Lower lobe of right lung (tissue), 2 donors: ENCODE results near the gene BDKRB2. TPM values are rescaled to one million over a fixed set of nuclear protein-coding genes. Genes with fewer than 3 reads are reported as not detected.
A peak's percentile ranks its signal among the peaks of the same experiment; 100 is the strongest.

Experiments
- ATAC-seq, 2 donors: fragments of 200-7000 bp; cut with Tn5 transposase; one replicate each; pipeline ENCODE4 v1.9.1; 2020 to 2022; ENCODE audit warnings: mild to moderate bottlenecking in 2 of 2, moderate library complexity in 2 of 2
- DNase-seq: peaks from one replicate; pipeline ENCODE4 v3.0.0-alpha.2; 2020
- H3K27ac ChIP-seq: fragments of 200-600 bp; one replicate; pipeline ENCODE4 v1.8.0; 2022
- H3K27me3 ChIP-seq: fragments of 200-600 bp; one replicate; pipeline ENCODE4 v1.8.0; 2022; ENCODE audit warnings: low read depth
- H3K36me3 ChIP-seq: fragments of 200-600 bp; one replicate; pipeline ENCODE4 v1.8.0; 2022; ENCODE audit warnings: mild to moderate bottlenecking
- H3K4me1 ChIP-seq: fragments of 200-600 bp; one replicate; pipeline ENCODE4 v1.8.0; 2022
- H3K4me3 ChIP-seq: fragments of 200-600 bp; one replicate; pipeline ENCODE4 v1.8.0; 2022; ENCODE audit warnings: mild to moderate bottlenecking
- H3K9me3 ChIP-seq: fragments of 200-600 bp; one replicate; pipeline ENCODE4 v1.8.0; 2022
- intact Hi-C: fragments of 100-400 bp; cut with DNase I; formaldehyde crosslinking; loops from one replicate; pipeline ENCODE4 v1.11.0; 2022
- total RNA-seq: library from RNA; stranded (reverse); fragmentation: NEBNext Ultra II Directional; extraction: Animal tissue kit (Norgen Biotek cat#: 25700); gene quantifications from one replicate; pipeline ENCODE4 v1.2.1, GENCODE V29; 2021
- TF ChIP-seq, protein P1 (sequence below): fragments of 200-600 bp; IDR thresholded peaks from one replicate; pipeline ENCODE4 v1.8.0; 2022; ENCODE audit warnings: antibody characterized with exemption, mild to moderate bottlenecking
- donor health status: DM: no; HTN: yes; CAD: no; lungs with severe emphysema.

Gene BDKRB2
- total RNA-seq, 1 donor from 2014 or later, result 1.3 TPM

DNA sequence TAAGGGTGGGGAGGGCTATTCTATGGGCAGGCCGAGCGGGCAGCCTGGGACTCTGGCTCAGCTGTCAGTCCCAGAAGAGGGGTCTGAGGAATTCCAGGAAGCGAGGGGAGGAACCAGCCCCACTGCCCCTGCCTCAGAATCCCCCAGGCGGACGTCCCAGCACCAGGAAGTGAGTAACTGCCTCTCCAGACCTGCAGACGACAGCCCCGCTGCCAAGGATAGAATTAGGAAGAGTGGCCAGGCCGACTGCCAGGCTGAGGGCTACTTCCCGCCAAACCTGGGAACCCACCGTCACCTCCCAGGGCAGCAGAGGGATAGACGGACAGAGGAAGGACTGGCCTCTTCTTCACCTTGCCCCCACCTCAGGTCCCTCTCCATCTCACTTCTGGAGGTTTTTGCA lies 6.7 kb upstream of the BDKRB2 start:
- intact Hi-C loops, result no loop called here
- Histone ChIP-seq H3K4me1 (peaks cover 21% of the 10 kb centered on the region), H3K36me3 (no peaks in the 10 kb centered on the region), H3K27me3 (no peaks in the 10 kb centered on the region), H3K4me3 (no peak overlapping the region), H3K9me3 (no peaks in the 10 kb centered on the region), H3K27ac (peak overlapping the region; percentile 58)
- ATAC-seq (peak; percentile 16 to 62), DNase-seq (no peak)
- TF ChIP-seq, protein P1, sequence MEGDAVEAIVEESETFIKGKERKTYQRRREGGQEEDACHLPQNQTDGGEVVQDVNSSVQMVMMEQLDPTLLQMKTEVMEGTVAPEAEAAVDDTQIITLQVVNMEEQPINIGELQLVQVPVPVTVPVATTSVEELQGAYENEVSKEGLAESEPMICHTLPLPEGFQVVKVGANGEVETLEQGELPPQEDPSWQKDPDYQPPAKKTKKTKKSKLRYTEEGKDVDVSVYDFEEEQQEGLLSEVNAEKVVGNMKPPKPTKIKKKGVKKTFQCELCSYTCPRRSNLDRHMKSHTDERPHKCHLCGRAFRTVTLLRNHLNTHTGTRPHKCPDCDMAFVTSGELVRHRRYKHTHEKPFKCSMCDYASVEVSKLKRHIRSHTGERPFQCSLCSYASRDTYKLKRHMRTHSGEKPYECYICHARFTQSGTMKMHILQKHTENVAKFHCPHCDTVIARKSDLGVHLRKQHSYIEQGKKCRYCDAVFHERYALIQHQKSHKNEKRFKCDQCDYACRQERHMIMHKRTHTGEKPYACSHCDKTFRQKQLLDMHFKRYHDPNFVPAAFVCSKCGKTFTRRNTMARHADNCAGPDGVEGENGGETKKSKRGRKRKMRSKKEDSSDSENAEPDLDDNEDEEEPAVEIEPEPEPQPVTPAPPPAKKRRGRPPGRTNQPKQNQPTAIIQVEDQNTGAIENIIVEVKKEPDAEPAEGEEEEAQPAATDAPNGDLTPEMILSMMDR, result no peak

DNA sequence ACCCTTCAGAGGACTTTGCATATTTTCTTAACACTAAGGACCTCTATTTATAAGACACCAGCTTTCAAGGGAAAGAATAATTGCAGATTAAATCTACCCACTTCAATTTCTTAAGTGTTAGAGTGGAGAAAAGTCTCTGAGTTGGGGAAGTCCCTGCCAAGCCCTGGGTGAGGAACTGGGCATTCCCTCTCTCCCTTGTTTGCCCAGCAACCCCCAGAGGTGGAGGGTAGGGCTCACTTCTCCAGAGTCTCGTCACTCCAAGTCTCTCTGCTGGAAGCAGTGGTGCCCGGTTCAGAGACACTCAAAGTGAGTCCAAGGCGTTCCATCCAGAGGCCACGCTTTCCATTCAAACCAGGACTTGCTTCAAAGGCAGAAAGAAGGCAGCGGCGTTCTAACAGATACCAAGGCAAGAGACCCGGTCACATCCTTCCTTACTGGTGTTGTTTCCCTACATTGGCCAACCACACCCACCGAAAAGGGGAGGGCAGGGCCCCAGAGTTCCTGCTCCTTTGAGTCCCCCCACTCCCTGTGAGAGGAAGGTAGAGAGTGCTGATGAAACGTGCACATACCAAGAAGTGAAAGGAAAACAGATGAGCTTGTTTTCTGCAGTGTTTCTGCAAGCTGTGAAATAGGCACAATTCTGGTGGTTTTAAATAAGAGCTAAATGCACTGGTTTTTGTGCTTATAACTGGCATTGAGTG lies 6.1 kb upstream of the BDKRB2 start:
- peak; percentile 69 for DNase-seq
- H3K4me1 ChIP-seq, result peaks cover 19% of the 10 kb centered on the region
- intact Hi-C loops, result no loop called here
- no peaks in the 10 kb centered on the region for H3K9me3 ChIP-seq
- TF ChIP-seq, protein P1, result no peak
- peak overlapping the region; percentile 58 for H3K27ac ChIP-seq
- H3K27me3 ChIP-seq, result no peaks in the 10 kb centered on the region
- no peak overlapping the region for H3K4me3 ChIP-seq
- no peaks in the 10 kb centered on the region for H3K36me3 ChIP-seq
- ATAC-seq, result peak; percentile 85 to 86

DNA sequence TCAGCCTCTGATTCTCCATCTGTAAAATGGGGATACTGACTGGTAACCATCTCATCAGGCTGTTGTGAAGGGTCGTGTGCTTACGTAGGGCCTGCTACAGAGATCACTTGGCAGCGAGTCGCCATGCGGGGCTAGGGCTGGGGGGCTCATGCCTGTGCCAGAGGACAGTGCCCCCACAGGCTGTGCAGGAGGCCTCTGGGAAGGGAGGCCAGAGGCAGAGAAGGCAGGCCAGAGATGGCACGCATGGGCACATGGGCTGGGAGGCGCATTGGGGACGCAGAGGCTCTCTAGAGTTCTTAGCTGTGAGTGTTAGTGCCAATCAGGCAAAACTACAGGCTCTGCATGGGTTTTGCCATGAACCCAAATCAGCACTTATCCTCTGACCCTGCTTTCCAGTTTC lies 3.5 kb upstream of the BDKRB2 start:
- H3K4me3 ChIP-seq, result no peak overlapping the region
- no peak for ATAC-seq
- H3K9me3 ChIP-seq, result no peaks in the 10 kb centered on the region
- H3K27ac ChIP-seq, result no peak overlapping the region
- DNase-seq, result no peak
- H3K4me1 ChIP-seq, result peaks cover 20% of the 10 kb centered on the region
- intact Hi-C loops, result no loop called here
- H3K36me3 ChIP-seq, result no peaks in the 10 kb centered on the region
- TF ChIP-seq, protein P1, result no peak
- no peaks in the 10 kb centered on the region for H3K27me3 ChIP-seq

DNA sequence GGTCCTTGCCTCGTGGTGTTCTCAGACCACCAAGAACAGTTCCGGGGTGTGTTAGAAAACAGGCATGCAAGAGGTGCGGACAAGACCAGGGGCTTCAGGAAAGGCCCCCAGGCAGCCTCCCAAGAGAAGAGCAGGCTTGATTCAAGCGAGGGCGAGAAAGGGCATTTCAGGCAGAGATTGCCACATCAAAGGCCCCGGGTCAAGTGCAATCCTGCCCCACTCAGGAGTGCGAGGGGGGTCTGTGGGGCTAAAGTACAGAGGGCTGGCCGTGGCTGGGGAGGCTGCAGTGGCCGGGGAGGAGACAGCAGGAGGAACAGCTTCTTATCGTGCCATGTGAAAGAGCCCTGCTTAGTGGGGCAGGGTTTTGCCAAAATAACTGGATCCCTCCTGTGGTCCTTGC lies 2.7 kb upstream of the BDKRB2 start:
- ATAC-seq, result no peak
- Histone ChIP-seq H3K4me3 (no peak overlapping the region), H3K36me3 (no peaks in the 10 kb centered on the region), H3K4me1 (peaks cover 24% of the 10 kb centered on the region), H3K9me3 (no peaks in the 10 kb centered on the region), H3K27ac (no peak overlapping the region), H3K27me3 (no peaks in the 10 kb centered on the region)
- intact Hi-C loops, result no loop called here
- DNase-seq, result no peak
- TF ChIP-seq, protein P1, result no peak

DNA sequence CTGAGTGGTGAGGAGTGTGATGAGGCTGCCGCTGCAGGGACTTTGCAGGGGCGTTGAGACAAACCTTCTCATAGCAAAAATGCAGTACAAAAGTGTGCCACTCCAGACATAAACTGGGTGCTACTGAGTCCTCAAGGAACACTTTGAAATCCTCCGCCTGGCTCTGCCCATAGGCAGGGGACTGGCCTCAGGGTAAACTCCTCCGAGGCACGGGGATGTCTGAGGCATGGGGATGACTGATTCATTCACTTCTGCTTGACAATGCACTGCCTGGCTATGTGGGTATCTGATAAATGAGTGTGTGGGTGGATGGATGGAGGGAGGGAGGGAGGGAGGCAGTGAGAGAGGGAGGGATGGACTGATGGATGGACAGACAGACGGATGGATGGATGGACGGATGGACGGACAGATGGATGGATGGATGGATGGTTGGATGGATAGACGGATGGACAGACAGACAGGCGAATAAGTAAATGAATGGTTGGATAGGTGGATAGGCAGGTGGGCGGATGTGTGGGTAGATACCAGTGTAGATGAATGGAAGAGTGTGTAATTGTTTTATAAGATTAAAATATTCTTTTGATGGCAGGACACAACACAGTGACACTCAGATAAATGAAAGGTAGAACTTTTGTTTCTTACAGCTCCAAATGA lies 2.1 kb upstream of the BDKRB2 start:
- intact Hi-C loops, result no loop called here
- Histone ChIP-seq H3K4me3 (no peak overlapping the region), H3K27ac (no peak overlapping the region), H3K4me1 (peaks cover 19% of the 10 kb centered on the region), H3K9me3 (no peaks in the 10 kb centered on the region), H3K36me3 (no peaks in the 10 kb centered on the region), H3K27me3 (no peaks in the 10 kb centered on the region)
- no peak for DNase-seq
- TF ChIP-seq, protein P1, result no peak
- no peak for ATAC-seq
